MG63 (cell line): Measurements from ENCODE around the gene COPB2. TPM values are rescaled to one million over a fixed set of nuclear protein-coding genes. Genes with fewer than 3 reads are reported as not detected.

Experiments used
- DNase-seq: peaks from one replicate; pipeline ENCODE4 v3.0.0-alpha.2; 2020
- H3K27me3 ChIP-seq: fragments of 250-450 bp; sonication (Bioruptor Pico); 2 replicates; pipeline ENCODE4 v1.5.1; 2020; ENCODE audit warnings: mild to moderate bottlenecking, moderate library complexity
- H3K36me3 ChIP-seq: fragments of 250-450 bp; sonication (Bioruptor Pico); 2 replicates; pipeline ENCODE4 v1.5.1; 2020; ENCODE audit warnings: mild to moderate bottlenecking, moderate library complexity
- H3K4me3 ChIP-seq: fragments of 250-450 bp; sonication (Bioruptor Pico); 2 replicates; pipeline ENCODE4 v1.5.1; 2020; ENCODE audit warnings: mild to moderate bottlenecking, moderate library complexity
- H3K9me3 ChIP-seq: fragments of 250-450 bp; sonication (Bioruptor Pico); 2 replicates; pipeline ENCODE4 v1.5.1; 2020; ENCODE audit warnings: mild to moderate bottlenecking, moderate library complexity
- total RNA-seq: library from RNA; depleted of rRNA; stranded (reverse); fragments of >200 nt; shearing (Covaris generic); gene quantifications from 2 replicates; pipeline ENCODE4 v1.2.3, GENCODE V29; 2014; ENCODE audit warnings: low replicate concordance

Gene COPB2
- total RNA-seq, 1 experiment from 2014 or later = 131 TPM

DNA sequence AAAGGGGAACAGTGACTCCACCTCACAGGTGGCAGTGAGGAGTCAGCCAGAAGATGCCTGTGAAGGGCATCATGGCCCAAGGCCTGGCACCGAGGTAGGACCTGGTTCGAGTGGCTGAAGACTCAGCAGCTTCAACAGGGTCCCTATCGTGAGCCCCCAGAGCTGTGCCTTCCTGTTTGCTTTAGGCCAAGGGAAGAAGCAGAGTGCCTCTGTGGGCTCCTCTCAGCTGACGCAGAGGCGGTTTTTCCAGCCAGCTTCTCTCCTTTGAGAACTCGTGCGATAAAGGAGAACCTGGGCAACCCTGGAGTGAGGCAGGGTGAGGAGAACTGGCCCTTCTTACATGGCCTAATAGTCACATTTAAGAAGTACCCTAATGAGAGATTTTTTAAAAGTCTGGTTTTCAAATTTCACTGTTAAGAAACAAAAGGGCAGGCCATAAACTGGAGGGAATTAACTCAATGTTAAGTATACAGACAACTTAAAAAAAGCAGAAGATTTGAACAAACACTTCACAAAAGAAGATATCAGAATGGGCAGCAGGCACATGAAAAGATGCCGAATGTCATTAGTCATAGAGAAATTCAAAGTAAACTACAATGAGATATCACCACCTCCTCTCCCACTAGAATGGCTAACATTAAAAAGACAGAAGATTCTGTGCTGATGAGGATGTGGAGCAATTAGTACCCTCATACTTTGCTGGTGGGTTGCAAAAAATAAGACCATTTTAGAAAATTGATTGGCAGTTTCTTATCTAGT lies 68.7 kb downstream of the COPB2 start:
- H3K4me3 ChIP-seq = no peak overlapping the region
- no peaks in the 10 kb centered on the region for H3K27me3 ChIP-seq
- no peaks in the 10 kb centered on the region for H3K36me3 ChIP-seq
- no peak for DNase-seq
- H3K9me3 ChIP-seq = no peaks in the 10 kb centered on the region

DNA sequence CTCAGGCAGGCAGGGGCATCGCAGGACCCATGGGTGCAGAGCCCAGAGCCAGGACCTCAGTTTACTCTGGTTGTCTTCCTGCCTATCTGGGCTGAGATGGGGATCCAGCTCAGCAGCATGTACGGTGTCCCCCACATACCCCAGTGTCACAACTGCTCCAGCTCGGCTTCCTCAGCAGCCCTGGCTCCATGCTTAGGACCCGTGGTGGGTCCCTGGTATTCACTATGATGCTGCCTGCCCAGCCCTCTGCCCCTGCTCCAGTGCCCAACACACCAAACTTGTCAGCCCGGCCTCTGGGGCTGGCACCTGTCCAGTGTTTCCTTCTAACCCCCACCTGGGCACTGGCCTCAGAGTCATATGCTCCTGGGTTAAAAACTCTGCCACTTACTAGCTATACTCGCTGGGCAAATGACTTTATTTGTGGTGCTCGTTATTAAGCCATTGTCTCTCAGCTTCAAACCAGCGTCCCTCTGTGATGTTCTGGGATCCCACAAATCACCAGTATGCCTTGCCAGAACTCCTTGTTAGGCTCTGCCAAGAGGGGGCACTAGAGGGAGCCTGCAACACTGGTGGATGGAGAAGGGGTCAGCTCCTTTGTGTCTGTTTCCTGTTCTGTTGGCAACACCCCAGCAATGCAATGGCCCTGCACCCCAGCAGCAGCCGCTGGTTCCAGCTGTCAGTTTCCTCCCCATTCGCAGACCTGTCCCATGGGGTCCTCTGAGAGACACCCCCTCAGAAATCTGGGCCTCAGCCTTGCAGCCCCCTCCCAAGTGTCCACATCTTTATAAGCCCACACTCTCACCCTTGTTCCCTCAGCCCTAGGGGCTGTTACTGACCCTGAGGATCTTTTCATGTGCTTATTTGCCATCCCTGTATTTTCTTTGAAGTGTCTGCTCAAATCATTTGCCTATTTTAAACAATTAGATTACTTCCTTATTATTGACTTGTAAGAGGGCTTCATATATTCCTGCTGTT lies 69.7 kb downstream of the COPB2 start:
- H3K4me3 ChIP-seq = no peak overlapping the region
- H3K36me3 ChIP-seq = no peaks in the 10 kb centered on the region
- no peaks in the 10 kb centered on the region for H3K27me3 ChIP-seq
- DNase-seq = peak; percentile 48
- H3K9me3 ChIP-seq = no peaks in the 10 kb centered on the region

DNA sequence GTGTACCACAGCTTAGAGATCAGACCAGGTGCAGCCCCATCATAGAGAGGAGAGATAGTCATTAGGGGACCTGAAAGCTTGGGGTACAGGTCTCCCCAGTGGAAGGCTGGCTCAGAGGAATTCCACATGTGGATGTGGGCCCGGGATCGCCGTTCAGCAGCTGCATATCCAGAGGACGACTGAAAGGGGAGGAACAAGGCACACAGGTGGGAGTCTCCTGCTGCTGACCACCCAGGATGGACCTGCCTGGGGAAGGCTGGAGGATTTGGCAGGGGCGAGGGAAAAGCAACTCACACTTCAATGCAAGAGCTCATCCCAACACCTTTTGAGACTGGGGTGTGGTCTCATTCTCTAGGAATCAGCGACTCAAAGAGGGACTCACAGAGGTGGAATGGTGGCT lies 70.6 kb downstream of the COPB2 start:
- no peaks in the 10 kb centered on the region for H3K36me3 ChIP-seq
- H3K9me3 ChIP-seq = no peaks in the 10 kb centered on the region
- DNase-seq = no peak
- H3K27me3 ChIP-seq = no peaks in the 10 kb centered on the region
- no peak overlapping the region for H3K4me3 ChIP-seq

GRCh38 chr3:139318431-139318816 lies 71.0 kb downstream of the COPB2 start:
- DNase-seq = no peak
- H3K4me3 ChIP-seq = no peak overlapping the region
- no peaks in the 10 kb centered on the region for H3K9me3 ChIP-seq
- H3K36me3 ChIP-seq = no peaks in the 10 kb centered on the region
- no peaks in the 10 kb centered on the region for H3K27me3 ChIP-seq

DNA sequence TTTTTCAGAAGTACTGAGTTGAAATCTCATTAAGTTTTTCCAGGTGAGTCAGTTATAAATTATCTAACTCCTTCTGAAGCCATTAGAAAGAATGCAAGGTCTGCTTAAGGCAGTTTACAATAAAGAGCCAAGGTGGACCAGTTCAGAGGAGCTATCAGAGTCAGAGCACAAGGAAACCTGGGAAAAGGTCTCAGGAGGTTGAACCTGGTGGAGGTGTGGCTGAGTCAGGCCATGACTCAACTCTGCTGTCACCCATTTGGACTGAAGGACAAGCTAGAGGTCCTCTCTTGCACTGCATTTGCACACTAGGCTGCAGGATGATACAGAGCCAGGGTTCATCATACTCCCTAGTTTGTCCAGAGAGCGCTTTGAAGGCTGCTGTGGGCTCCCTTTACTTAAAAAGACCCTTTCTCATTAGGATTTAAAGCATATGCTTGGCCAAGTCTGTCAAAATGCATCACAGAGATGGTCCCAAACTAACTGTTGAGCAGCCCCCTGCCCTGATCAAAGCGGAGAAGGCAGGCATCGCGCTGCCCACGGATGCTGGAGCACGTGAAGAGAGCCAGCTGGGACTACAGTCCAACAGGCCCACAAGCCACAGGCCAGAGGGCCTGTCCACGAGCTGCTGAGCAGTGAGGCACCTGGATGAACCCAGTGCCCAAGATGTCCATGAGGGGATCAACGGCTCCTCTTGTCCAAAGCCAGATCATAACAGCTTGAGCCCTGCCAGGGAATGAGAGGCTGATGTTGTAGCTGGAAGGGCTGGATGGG lies 71.6 kb downstream of the COPB2 start:
- Histone ChIP-seq H3K4me3 (no peak overlapping the region), H3K27me3 (no peaks in the 10 kb centered on the region), H3K36me3 (no peaks in the 10 kb centered on the region), H3K9me3 (no peaks in the 10 kb centered on the region)
- no peak for DNase-seq

DNA sequence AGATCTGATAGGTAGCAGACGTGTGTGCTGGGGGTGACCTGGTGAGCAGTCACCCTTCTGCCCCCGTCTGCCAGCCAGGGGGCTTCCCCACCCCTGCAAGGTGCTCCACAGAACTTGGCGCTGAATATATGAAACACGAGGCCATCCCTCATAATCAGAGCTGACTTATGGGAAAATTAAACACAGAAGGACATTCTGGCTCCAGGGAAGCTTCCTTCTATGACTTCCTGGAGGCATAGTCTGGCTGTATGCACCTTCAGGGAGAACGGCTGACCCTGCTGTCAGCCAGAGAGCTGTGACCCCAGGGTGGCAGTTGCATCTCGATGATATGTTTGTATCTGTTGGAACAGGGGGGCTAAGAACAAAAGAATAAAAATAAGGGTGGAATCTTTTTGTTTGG lies 72.2 kb downstream of the COPB2 start:
- Histone ChIP-seq H3K36me3 (no peaks in the 10 kb centered on the region), H3K27me3 (no peaks in the 10 kb centered on the region)
- DNase-seq = no peak

DNA sequence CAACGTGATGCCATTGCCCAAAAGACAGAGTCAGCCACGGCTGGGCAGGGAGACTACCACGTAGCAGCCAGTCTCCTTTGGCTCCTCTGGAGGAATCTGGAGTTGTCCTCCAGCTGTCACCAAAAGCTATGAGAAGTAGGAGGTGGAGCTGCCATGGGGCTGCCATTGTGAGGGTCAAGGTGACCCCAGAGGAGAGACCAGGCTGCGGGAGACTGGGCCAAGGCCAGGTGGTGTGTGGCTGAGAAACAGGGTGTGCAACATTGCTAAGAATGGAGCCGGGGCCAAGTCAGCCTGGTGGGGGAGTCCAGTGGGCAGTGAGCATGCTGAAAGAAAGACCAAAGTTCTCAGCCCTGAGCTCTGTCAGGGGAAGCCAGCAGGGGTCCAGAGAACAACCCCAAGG lies 75.5 kb downstream of the COPB2 start:
- no peaks in the 10 kb centered on the region for H3K27me3 ChIP-seq
- H3K9me3 ChIP-seq = no peaks in the 10 kb centered on the region
- H3K4me3 ChIP-seq = no peak overlapping the region
- no peaks in the 10 kb centered on the region for H3K36me3 ChIP-seq
- DNase-seq = no peak

More for the DNA sequence above, 72.2 kb downstream of the COPB2 start:
- Histone ChIP-seq H3K9me3 (no peaks in the 10 kb centered on the region), H3K4me3 (no peak overlapping the region)

GRCh38 chr3:139312959-139313358 lies 76.5 kb downstream of the COPB2 start:
- no peaks in the 10 kb centered on the region for H3K9me3 ChIP-seq
- DNase-seq = no peak

DNA sequence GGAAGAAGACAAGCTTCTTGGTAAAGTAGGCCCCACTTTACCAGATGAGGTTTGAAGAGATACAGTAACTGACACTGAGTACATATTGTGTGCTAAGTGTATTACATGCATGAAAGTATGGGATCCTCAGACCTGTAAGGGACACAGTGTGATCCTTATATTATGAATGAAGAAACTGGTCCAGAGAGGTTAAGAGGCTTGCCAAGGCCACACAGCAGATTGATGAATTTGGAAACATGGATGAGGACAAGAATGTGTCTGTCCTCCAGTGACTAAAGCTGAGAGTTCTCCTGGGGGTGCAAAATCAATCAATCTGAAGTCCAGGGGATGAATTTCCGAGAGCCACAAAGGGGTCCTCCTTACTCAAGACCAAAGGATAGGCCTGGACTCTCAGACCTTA lies 77.0 kb downstream of the COPB2 start:
- DNase-seq = no peak
- H3K4me3 ChIP-seq = no peak overlapping the region
- H3K36me3 ChIP-seq = no peaks in the 10 kb centered on the region
- H3K9me3 ChIP-seq = no peaks in the 10 kb centered on the region
- H3K27me3 ChIP-seq = no peaks in the 10 kb centered on the region

More at GRCh38 chr3:139312959-139313358, 76.5 kb downstream of the COPB2 start:
- Histone ChIP-seq H3K4me3 (no peak overlapping the region), H3K27me3 (no peaks in the 10 kb centered on the region), H3K36me3 (no peaks in the 10 kb centered on the region)

DNA sequence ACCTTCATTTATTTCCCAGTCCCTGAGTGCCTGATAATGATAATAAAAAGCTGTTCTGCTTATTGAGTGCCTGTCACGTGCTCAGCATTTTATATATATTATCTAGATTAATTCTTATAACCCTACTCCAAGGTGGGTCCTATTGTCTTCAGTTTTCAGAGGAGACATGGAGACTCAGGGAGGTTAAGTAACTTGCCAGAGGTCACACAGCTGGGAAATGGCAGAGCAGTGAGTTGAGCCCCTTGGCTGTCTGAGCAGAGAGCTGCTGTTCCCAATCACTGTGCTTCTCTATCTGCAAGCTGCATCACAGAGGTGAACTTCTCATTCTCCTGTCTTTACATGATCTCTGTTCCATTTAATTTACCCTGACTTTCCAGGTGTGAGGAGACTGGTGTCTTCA lies 77.9 kb downstream of the COPB2 start:
- H3K27me3 ChIP-seq = no peaks in the 10 kb centered on the region
- no peaks in the 10 kb centered on the region for H3K9me3 ChIP-seq
- no peak for DNase-seq
- no peak overlapping the region for H3K4me3 ChIP-seq
- no peaks in the 10 kb centered on the region for H3K36me3 ChIP-seq

DNA sequence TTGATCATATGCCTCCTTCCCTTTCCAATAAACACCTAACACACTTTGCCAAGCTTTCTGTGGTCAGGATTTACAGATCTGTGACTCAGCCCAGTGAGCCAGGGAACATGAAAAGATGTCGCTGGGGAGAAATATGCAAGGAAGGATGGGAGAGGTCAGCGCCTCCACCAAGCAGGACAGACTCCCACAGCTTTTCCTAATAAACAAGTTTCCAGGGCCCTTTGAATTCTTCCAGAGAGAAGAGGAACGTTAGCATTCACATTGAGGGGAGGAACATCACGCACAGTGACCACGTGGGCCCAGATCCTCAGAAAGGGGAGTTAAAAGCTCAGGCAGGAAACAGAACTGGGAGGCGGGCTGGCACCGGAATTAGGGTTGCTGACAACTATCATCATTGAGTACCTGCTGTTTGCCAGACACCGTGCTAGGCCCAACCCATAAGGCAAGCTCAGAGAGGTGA lies 78.9 kb downstream of the COPB2 start:
- no peaks in the 10 kb centered on the region for H3K36me3 ChIP-seq
- peak; percentile 89 for DNase-seq
- no peaks in the 10 kb centered on the region for H3K27me3 ChIP-seq
- H3K4me3 ChIP-seq = no peak overlapping the region
- H3K9me3 ChIP-seq = no peaks in the 10 kb centered on the region

DNA sequence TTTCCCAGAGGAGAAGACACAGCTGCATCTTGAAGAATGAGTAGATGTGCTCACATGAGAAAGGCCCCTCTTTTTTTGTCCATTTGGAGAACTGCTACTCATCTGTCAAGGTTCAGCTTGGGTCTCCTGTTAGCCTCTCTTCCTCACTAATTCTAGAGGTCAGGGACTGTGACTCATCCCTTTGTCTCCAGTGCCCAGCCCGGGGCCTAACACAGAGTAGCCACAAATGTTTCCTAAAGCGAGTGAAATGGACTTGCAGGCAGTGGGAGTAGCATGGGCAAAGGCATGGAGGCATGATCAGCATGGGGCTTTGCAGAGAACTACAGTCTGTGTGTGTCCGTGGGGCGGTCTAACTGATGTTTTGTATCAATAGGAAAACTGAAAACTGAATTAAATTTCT lies 79.6 kb downstream of the COPB2 start:
- Histone ChIP-seq H3K27me3 (no peaks in the 10 kb centered on the region), H3K9me3 (no peaks in the 10 kb centered on the region), H3K4me3 (no peak overlapping the region), H3K36me3 (no peaks in the 10 kb centered on the region)
- DNase-seq = peak; percentile 85

- no peaks in the 10 kb centered on the region for H3K36me3 ChIP-seq
- H3K4me3 ChIP-seq = no peak overlapping the region
- no peaks in the 10 kb centered on the region for H3K27me3 ChIP-seq
- DNase-seq = peak; percentile 75
- no peaks in the 10 kb centered on the region for H3K9me3 ChIP-seq
Measured at GRCh38 chr3:139309061-139309591, 80.3 kb downstream of the COPB2 start.

- no peaks in the 10 kb centered on the region for H3K9me3 ChIP-seq
- no peak overlapping the region for H3K4me3 ChIP-seq
- no peaks in the 10 kb centered on the region for H3K27me3 ChIP-seq
- H3K36me3 ChIP-seq = no peaks in the 10 kb centered on the region
- DNase-seq = no peak
Measured at GRCh38 chr3:139308560-139308959, 80.9 kb downstream of the COPB2 start.

DNA sequence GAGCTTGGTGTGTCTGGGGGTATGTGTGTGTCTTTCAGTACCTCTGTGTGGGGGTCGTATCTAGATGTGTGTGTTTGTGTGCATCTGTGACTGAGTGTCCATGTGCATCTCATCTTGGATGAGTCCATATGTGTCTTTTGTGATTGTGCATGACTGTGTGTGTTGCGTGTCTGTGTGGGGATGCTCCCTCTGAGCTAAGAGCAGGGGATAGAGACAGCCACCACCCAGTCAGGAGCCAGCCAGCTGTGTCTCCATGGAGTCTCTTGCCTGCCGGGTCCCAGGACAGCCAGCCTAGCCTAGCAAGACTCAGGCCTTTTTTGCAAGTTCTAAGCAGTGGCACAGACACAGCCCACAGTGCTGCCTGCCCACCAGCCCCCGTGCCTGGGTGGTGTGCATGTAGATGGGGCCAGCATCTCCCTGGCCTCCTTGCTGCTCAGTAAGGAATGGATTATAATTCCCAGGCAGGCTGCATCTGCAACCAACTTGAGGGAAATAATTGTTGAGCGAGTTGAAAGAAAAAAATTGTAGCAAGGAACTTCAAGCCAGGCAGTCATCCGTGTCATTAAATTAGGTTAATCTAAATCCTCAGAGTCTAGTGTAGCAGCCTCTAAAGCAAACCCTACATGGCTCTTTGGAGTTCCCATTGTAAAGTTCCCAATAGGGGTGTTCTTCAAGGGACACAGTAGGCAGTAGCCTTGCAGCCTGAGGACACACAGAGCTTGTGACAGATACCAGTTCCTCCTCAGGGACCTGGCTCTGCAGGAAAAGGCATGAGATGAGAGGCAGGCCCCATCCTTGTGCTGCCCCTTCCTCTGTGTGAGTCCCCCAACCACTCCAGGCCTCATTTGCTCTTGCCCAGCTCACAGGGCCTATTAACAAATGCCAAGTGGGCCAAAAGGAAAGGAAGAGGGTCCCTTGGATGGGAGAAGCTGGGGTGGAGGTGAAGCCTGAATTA lies 81.6 kb downstream of the COPB2 start:
- no peak for DNase-seq
- H3K9me3 ChIP-seq = no peaks in the 10 kb centered on the region
- H3K27me3 ChIP-seq = no peaks in the 10 kb centered on the region
- no peak overlapping the region for H3K4me3 ChIP-seq
- H3K36me3 ChIP-seq = no peaks in the 10 kb centered on the region
